Measurements from ENCODE around the gene ZNF485. TPM values are rescaled to one million over a fixed set of nuclear protein-coding genes. Genes with fewer than 3 reads are reported as not detected.

Gene ZNF485
- polyA plus RNA-seq, 1 donor (not counting 4 experiments of a cell fraction or from before 2014, with no cell fraction given) = 4.3 TPM

GRCh38 chr10:43667317-43667731 is 61.1 kb downstream of the ZNF485 start:
- Histone ChIP-seq H2AFZ (ENCODE audit: control insufficient read depth, low read length) (no peak overlapping the region), H3K4me3 (ENCODE audit: control insufficient read depth in 2 of 3, extremely low read depth in 1 of 3, insufficient read depth in 2 of 3, low read depth in 1 of 3, low read length in 3 of 3) (no peak overlapping the region), H3K9ac (ENCODE audit: control insufficient read depth, extremely low read depth, insufficient read depth, low read length) (no peak overlapping the region)

More at GRCh38 chr10:43667317-43667731, 61.1 kb downstream of the ZNF485 start:
- H3K4me1 ChIP-seq (ENCODE audit: control insufficient read depth, extremely low read depth, insufficient read depth, low read length) = no peaks in the 10 kb centered on the region
- no peaks in the 10 kb centered on the region for H3K9me1 ChIP-seq (ENCODE audit: control insufficient read depth, extremely low read depth, insufficient read depth, low read length)
- H3K4me2 ChIP-seq (ENCODE audit: control insufficient read depth, extremely low read depth, insufficient read depth, low read depth, low read length) = no peak overlapping the region
- TF ChIP-seq EZH2 (IDR thresholded peaks at IDR 0.05; ENCODE audit: low read length) (peak; percentile 48), CTCF (optimal IDR thresholded peaks at IDR 0.05 in 1 of 3, IDR thresholded peaks at IDR 0.05 in 1 of 3, conservative IDR thresholded peaks at IDR 0.05 in 1 of 3; ENCODE audit: extremely low read depth in 1 of 3, insufficient read depth in 2 of 3, low read length in 3 of 3) (peak in 1 of 3 experiments; percentile 30)
- FAIRE-seq (no peak), DNase-seq (ENCODE audit: low read depth, low spot score) (no peak)
- no peaks in the 10 kb centered on the region for H4K20me1 ChIP-seq (ENCODE audit: control insufficient read depth, extremely low read depth, insufficient read depth, low read length)
- no peak overlapping the region for H3K27ac ChIP-seq (ENCODE audit: control insufficient read depth, insufficient read depth, low read length)
- H3K9me3 ChIP-seq (ENCODE audit: control insufficient read depth, low read depth, low read length) = no peaks in the 10 kb centered on the region
- no peaks in the 10 kb centered on the region for H3K36me3 ChIP-seq (ENCODE audit: control insufficient read depth in 2 of 2, extremely low read depth in 1 of 2, insufficient read depth in 2 of 2, low read length in 2 of 2)
- no peaks in the 10 kb centered on the region for H3K79me2 ChIP-seq (ENCODE audit: control insufficient read depth, insufficient read depth, low read length)
- dilution Hi-C loops (cut with MboI; ENCODE audit: extremely low pct_ligation_motif_present, low sequenced_read_pairs) = no loop called here
- peaks cover 13% of the 10 kb centered on the region for H3K27me3 ChIP-seq (ENCODE audit: control insufficient read depth, extremely low read depth, insufficient read depth, low read length)

Other genes starting within 250 kb of the ZNF485 start
- not detected in 3 replicates for gene FXYD4, start 234.8 kb upstream of the ZNF485 start, polyA plus RNA-seq
- 164 to 238 TPM (median 230 TPM) in 3 replicates for gene HNRNPF, start 197.3 kb upstream of the ZNF485 start, polyA plus RNA-seq
- 3.6 to 5.1 TPM (median 4.1 TPM) in 3 replicates for gene ZNF487, start 169.3 kb upstream of the ZNF485 start, polyA plus RNA-seq
- gene ZNF239, start 31.8 kb upstream of the ZNF485 start, polyA plus RNA-seq = 1.1 TPM in 3 replicates
- gene ZNF32, start 42.4 kb downstream of the ZNF485 start, polyA plus RNA-seq = 23.5 to 29.7 TPM (median 25.6 TPM) in 3 replicates